ENCODE data around the gene LCE2A.

GRCh38 chr1:152683846-152684245 lies 14.3 kb upstream of the LCE2A start:
- no peak for TF ChIP-seq TAF1 (IDR thresholded peaks at IDR 0.05; ENCODE audit: borderline replicate concordance, insufficient read depth, low read length)
- TF ChIP-seq POLR2AphosphoS5 (IDR thresholded peaks at IDR 0.05; ENCODE audit: low read depth, low read length), result no peak
- TF ChIP-seq SIN3A (IDR thresholded peaks at IDR 0.05; ENCODE audit: borderline replicate concordance, insufficient read depth, low read length), result no peak
- TF ChIP-seq, protein P1, sequence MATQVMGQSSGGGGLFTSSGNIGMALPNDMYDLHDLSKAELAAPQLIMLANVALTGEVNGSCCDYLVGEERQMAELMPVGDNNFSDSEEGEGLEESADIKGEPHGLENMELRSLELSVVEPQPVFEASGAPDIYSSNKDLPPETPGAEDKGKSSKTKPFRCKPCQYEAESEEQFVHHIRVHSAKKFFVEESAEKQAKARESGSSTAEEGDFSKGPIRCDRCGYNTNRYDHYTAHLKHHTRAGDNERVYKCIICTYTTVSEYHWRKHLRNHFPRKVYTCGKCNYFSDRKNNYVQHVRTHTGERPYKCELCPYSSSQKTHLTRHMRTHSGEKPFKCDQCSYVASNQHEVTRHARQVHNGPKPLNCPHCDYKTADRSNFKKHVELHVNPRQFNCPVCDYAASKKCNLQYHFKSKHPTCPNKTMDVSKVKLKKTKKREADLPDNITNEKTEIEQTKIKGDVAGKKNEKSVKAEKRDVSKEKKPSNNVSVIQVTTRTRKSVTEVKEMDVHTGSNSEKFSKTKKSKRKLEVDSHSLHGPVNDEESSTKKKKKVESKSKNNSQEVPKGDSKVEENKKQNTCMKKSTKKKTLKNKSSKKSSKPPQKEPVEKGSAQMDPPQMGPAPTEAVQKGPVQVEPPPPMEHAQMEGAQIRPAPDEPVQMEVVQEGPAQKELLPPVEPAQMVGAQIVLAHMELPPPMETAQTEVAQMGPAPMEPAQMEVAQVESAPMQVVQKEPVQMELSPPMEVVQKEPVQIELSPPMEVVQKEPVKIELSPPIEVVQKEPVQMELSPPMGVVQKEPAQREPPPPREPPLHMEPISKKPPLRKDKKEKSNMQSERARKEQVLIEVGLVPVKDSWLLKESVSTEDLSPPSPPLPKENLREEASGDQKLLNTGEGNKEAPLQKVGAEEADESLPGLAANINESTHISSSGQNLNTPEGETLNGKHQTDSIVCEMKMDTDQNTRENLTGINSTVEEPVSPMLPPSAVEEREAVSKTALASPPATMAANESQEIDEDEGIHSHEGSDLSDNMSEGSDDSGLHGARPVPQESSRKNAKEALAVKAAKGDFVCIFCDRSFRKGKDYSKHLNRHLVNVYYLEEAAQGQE (IDR thresholded peaks at IDR 0.05; ENCODE audit: insufficient read depth in 1 of 2, low read depth in 2 of 2, low read length in 2 of 2), result no peak

Measured in PFSK-1 (cell line).